GM12878 (cell line): ENCODE results near the gene DUSP14.

Source experiments
- BMI1 ChIP-seq: fragments of 450-650 bp; IDR thresholded peaks from 2 replicates; pipeline ENCODE4 v1.6.1; 2016; ENCODE audit warnings: mild to moderate bottlenecking, moderate library complexity, borderline replicate concordance
- CEBPB ChIP-seq, 2 experiments: fragments of 150-350 bp in 1 of 2; IDR thresholded peaks; 2 replicates each; pipeline ENCODE4 v1.6.1; 2012 to 2014; ENCODE audit warnings: low read depth in 2 of 2, low read length in 2 of 2, borderline replicate concordance in 1 of 2, inconsistent platforms in 1 of 2
- EED ChIP-seq: sonication (generic); IDR thresholded peaks from 2 replicates; pipeline ENCODE4 v1.6.1; 2016; ENCODE audit warnings: antibody characterized with exemption, low read depth
- EZH2 ChIP-seq: IDR thresholded peaks from 2 replicates; pipeline ENCODE4 v1.6.1; 2012; ENCODE audit warnings: low read depth, mild to moderate bottlenecking, control low read depth, inconsistent platforms, low read length, borderline replicate concordance; ENCODE audit not compliant: control insufficient read depth
- MTA3 ChIP-seq: IDR thresholded peaks from 2 replicates; pipeline ENCODE4 v1.6.1; 2012; ENCODE audit warnings: low read length, inconsistent platforms, borderline replicate concordance
- POLR2A ChIP-seq: IDR thresholded peaks from 2 replicates; pipeline ENCODE4 v1.6.1; 2011; ENCODE audit warnings: low read depth, mild to moderate bottlenecking, low read length
- RFX5 ChIP-seq: IDR thresholded peaks from 2 replicates; pipeline ENCODE4 v1.6.1; 2011; ENCODE audit warnings: low read depth, low read length, improper control_type of control experiment
- TCF7 ChIP-seq: IDR thresholded peaks from 2 replicates; pipeline ENCODE4 v1.6.1; 2014; ENCODE audit warnings: antibody characterized with exemption, borderline replicate concordance
- ZSCAN29 ChIP-seq: fragments of 450-650 bp; IDR thresholded peaks from 2 replicates; pipeline ENCODE4 v1.6.1; 2017; ENCODE audit warnings: mild to moderate bottlenecking, moderate library complexity
- ZZZ3 ChIP-seq: IDR thresholded peaks from 2 replicates; pipeline ENCODE4 v1.6.1; 2011; ENCODE audit warnings: low read depth; ENCODE audit not compliant: control insufficient read depth, insufficient read length
- TF ChIP-seq, protein P1 (sequence below): IDR thresholded peaks from 2 replicates; pipeline ENCODE4 v1.6.1; 2012; ENCODE audit warnings: low read depth, low read length, improper control_type of control experiment
- TF ChIP-seq, protein P2 (sequence below), 3 experiments: IDR thresholded peaks in 2 of 3; conservative IDR thresholded peaks in 1 of 3; 2 replicates each; pipeline ENCODE4 v1.5.1; 2011; ENCODE audit warnings: low read depth in 3 of 3, low read length in 3 of 3, mild to moderate bottlenecking in 3 of 3, control low read depth in 2 of 3, moderate library complexity in 2 of 3, inconsistent platforms in 1 of 3, mixed read lengths in 1 of 3; ENCODE audit not compliant: control insufficient read depth in 2 of 3, insufficient read depth in 1 of 3; ENCODE audit errors: extremely low read depth in 1 of 3
- TF ChIP-seq, protein P3 (sequence below): fragments of 450-650 bp; IDR thresholded peaks from 2 replicates; pipeline ENCODE4 v1.6.1; 2017; ENCODE audit warnings: mild to moderate bottlenecking

DNA sequence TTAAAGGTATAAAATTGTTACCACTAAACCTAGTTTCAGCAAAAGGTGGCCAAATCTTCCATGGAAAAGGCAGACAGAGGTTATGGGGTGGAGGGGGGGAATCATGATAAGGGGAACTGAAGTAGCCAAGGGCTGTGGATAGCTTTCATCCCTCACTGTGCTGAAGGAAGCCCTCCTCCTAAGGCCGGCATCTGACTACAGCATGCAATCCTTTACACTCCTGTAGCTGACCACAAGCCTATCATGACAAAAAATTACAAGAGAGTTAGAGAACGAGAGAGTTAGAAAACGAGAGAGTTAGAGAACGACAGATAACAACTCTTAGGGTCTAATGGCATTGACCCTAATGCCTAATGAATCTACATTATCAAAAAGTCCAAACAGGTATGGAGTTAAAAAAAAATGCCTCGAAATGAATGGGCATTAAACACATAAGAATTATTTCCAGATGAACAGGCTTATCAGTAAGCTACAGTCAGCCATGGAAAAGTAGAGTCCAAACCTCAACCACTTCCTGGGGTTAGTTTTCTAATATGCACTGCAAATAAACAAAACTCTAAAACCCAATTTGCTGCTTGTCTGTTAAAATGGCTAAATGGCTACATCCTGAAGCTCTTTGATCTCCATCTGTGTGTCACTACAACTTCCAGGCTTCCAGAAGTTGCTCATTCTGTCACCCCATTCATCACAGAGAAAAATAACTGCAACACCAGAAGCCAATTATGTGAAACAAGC, 29.7 kb downstream of the DUSP14 start:
- TF ChIP-seq, protein P1, sequence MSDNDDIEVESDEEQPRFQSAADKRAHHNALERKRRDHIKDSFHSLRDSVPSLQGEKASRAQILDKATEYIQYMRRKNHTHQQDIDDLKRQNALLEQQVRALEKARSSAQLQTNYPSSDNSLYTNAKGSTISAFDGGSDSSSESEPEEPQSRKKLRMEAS = no peak
- TF ChIP-seq RFX5 = no peak
- no peak for TF ChIP-seq ZSCAN29
- no peak for TF ChIP-seq TCF7
- TF ChIP-seq, protein P2, sequence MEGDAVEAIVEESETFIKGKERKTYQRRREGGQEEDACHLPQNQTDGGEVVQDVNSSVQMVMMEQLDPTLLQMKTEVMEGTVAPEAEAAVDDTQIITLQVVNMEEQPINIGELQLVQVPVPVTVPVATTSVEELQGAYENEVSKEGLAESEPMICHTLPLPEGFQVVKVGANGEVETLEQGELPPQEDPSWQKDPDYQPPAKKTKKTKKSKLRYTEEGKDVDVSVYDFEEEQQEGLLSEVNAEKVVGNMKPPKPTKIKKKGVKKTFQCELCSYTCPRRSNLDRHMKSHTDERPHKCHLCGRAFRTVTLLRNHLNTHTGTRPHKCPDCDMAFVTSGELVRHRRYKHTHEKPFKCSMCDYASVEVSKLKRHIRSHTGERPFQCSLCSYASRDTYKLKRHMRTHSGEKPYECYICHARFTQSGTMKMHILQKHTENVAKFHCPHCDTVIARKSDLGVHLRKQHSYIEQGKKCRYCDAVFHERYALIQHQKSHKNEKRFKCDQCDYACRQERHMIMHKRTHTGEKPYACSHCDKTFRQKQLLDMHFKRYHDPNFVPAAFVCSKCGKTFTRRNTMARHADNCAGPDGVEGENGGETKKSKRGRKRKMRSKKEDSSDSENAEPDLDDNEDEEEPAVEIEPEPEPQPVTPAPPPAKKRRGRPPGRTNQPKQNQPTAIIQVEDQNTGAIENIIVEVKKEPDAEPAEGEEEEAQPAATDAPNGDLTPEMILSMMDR (IDR thresholded peaks at IDR 0.05 in 2 of 3, conservative IDR thresholded peaks at IDR 0.05 in 1 of 3; ENCODE audit: control insufficient read depth in 2 of 3, extremely low read depth in 1 of 3, insufficient read depth in 1 of 3, low read depth in 3 of 3, low read length in 3 of 3) = no peak
- TF ChIP-seq BMI1 = no peak
- TF ChIP-seq MTA3 = no peak
- TF ChIP-seq EZH2 = no peak
- TF ChIP-seq POLR2A = no peak
- no peak for TF ChIP-seq ZZZ3
- TF ChIP-seq EED = no peak
- TF ChIP-seq, protein P3, sequence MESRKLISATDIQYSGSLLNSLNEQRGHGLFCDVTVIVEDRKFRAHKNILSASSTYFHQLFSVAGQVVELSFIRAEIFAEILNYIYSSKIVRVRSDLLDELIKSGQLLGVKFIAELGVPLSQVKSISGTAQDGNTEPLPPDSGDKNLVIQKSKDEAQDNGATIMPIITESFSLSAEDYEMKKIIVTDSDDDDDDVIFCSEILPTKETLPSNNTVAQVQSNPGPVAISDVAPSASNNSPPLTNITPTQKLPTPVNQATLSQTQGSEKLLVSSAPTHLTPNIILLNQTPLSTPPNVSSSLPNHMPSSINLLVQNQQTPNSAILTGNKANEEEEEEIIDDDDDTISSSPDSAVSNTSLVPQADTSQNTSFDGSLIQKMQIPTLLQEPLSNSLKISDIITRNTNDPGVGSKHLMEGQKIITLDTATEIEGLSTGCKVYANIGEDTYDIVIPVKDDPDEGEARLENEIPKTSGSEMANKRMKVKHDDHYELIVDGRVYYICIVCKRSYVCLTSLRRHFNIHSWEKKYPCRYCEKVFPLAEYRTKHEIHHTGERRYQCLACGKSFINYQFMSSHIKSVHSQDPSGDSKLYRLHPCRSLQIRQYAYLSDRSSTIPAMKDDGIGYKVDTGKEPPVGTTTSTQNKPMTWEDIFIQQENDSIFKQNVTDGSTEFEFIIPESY = no peak
- TF ChIP-seq CEBPB (IDR thresholded peaks at IDR 0.05; ENCODE audit: borderline replicate concordance in 1 of 2, low read depth in 2 of 2, low read length in 2 of 2) = no peak
